OCI-LY1 (cell line): ENCODE measurements around the gene PRDM8.

Experiments used
- H2AFZ ChIP-seq: fragments of 200-600 bp; sonication (generic), shearing (Covaris generic); 2 replicates; pipeline ENCODE4 v1.6.0; 2014; ENCODE audit warnings: antibody characterized with exemption, mild to moderate bottlenecking, low read length
- H3F3A ChIP-seq: fragments of 200-600 bp; sonication (generic), shearing (Covaris generic); 2 replicates; pipeline ENCODE4 v1.6.0; 2014; ENCODE audit warnings: mild to moderate bottlenecking, antibody characterized with exemption, low read length, moderate library complexity; ENCODE audit not compliant: insufficient read depth
- H3K27ac ChIP-seq: fragments of 200-600 bp; sonication (generic); 2 replicates; pipeline ENCODE4 v1.5.1; 2014; ENCODE audit warnings: low read length, mixed run types, mild to moderate bottlenecking, low read depth; ENCODE audit not compliant: poor library complexity, severe bottlenecking
- H3K27me3 ChIP-seq: fragments of 200-600 bp; sonication (generic); 2 replicates; pipeline ENCODE4 v1.6.0; 2014; ENCODE audit warnings: antibody characterized with exemption, mild to moderate bottlenecking, low read length, moderate library complexity; ENCODE audit not compliant: insufficient read depth
- H3K36me3 ChIP-seq: fragments of 200-600 bp; sonication (generic); 2 replicates; pipeline ENCODE4 v1.6.1; 2014; ENCODE audit warnings: mild to moderate bottlenecking, antibody characterized with exemption, low read length, moderate library complexity, mixed read lengths; ENCODE audit not compliant: insufficient read depth
- H3K4me1 ChIP-seq: fragments of 200-600 bp; sonication (generic); 2 replicates; pipeline ENCODE4 v1.5.1; 2014; ENCODE audit warnings: mild to moderate bottlenecking, low read length, moderate library complexity; ENCODE audit not compliant: insufficient read depth, severe bottlenecking
- H3K4me2 ChIP-seq: fragments of 200-600 bp; sonication (generic), shearing (Covaris generic); 2 replicates; pipeline ENCODE4 v1.6.1; 2014; ENCODE audit warnings: low read length
- H3K4me3 ChIP-seq: fragments of 200-600 bp; sonication (generic); 2 replicates; pipeline ENCODE4 v1.5.1; 2014; ENCODE audit warnings: low read length, low read depth, mild to moderate bottlenecking, mixed read lengths; ENCODE audit not compliant: poor library complexity, severe bottlenecking
- H3K79me2 ChIP-seq: fragments of 200-600 bp; shearing (Covaris generic); 2 replicates; pipeline ENCODE4 v1.6.1; 2016; ENCODE audit warnings: mixed run types, low read length, mixed read lengths; ENCODE audit not compliant: insufficient read depth
- H3K9ac ChIP-seq: fragments of 200-600 bp; sonication (generic), shearing (Covaris generic); 2 replicates; pipeline ENCODE4 v1.6.1; 2014; ENCODE audit warnings: mild to moderate bottlenecking, low read length, mixed read lengths
- H3K9me2 ChIP-seq: fragments of 200-600 bp; sonication (generic), shearing (Covaris generic); 2 replicates; pipeline ENCODE4 v1.6.1; 2014; ENCODE audit warnings: low read depth, mild to moderate bottlenecking, low read length, mixed read lengths
- H3K9me3 ChIP-seq: fragments of 200-600 bp; shearing (Covaris generic); 2 replicates; pipeline ENCODE4 v1.6.1; 2014; ENCODE audit warnings: low read length, mixed read lengths
- H4K20me1 ChIP-seq: fragments of 200-600 bp; sonication (generic), shearing (Covaris generic); 2 replicates; pipeline ENCODE4 v1.6.0; 2016; ENCODE audit warnings: mild to moderate bottlenecking, low read length; ENCODE audit not compliant: insufficient read depth
- EZH2 ChIP-seq: fragments of 200-600 bp; sonication (generic), shearing (Covaris generic); IDR thresholded peaks from 2 replicates; pipeline ENCODE4 v1.8.0; 2017; ENCODE audit warnings: borderline replicate concordance, mixed run types, mild to moderate bottlenecking, antibody characterized with exemption, low read length, moderate library complexity, mixed read lengths
- TF ChIP-seq, protein P1 (sequence below): fragments of 200-600 bp; sonication (generic), shearing (Covaris generic); IDR thresholded peaks from 2 replicates; pipeline ENCODE4 v1.5.1; 2017; ENCODE audit warnings: mild to moderate bottlenecking, antibody characterized with exemption, low read length, moderate library complexity, mixed read lengths

The PRDM8 gene

DNA sequence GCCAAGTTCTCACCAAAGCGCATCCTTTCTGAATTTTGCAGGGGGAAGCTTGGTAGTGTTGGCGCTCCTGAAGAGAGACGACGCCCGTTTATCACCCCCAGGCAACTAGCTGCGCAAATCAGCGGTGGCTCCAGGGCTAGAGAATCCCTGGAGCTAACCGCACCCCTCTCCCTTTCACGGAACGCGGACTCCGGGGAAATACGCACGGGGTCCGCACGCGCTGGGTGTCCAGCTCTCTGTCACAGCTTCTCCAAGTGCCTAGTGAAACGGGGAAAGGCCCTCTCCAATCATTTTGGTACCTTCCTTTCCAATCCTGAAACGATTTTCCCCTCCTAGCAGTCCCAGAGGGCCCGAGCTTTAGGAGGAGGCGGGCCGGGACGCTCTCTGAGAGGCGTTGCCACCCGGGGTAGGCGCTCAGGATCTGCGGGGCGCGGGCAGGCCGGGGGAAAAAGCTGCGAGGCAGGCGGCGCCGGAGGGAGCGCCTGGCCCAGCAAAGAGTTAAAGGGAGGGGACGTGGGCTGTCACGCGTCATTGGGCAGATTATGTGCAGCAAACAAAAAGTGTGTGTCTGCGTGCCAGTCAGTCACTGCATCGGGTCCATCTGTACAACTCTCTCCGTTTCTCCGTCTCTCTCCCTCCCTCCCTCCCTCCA, at the start of gene PRDM8:
TSS of gene PRDM8 (plus strand) at position 582 of the 652 bp plus-strand sequence. CDS start 2,578 bp downstream, outside the sequence.
- H3K9ac ChIP-seq, result no peak within 1 kb of the TSS
- no peak for TF ChIP-seq EZH2
- TF ChIP-seq, protein P1, sequence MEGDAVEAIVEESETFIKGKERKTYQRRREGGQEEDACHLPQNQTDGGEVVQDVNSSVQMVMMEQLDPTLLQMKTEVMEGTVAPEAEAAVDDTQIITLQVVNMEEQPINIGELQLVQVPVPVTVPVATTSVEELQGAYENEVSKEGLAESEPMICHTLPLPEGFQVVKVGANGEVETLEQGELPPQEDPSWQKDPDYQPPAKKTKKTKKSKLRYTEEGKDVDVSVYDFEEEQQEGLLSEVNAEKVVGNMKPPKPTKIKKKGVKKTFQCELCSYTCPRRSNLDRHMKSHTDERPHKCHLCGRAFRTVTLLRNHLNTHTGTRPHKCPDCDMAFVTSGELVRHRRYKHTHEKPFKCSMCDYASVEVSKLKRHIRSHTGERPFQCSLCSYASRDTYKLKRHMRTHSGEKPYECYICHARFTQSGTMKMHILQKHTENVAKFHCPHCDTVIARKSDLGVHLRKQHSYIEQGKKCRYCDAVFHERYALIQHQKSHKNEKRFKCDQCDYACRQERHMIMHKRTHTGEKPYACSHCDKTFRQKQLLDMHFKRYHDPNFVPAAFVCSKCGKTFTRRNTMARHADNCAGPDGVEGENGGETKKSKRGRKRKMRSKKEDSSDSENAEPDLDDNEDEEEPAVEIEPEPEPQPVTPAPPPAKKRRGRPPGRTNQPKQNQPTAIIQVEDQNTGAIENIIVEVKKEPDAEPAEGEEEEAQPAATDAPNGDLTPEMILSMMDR, result no peak

DNA sequence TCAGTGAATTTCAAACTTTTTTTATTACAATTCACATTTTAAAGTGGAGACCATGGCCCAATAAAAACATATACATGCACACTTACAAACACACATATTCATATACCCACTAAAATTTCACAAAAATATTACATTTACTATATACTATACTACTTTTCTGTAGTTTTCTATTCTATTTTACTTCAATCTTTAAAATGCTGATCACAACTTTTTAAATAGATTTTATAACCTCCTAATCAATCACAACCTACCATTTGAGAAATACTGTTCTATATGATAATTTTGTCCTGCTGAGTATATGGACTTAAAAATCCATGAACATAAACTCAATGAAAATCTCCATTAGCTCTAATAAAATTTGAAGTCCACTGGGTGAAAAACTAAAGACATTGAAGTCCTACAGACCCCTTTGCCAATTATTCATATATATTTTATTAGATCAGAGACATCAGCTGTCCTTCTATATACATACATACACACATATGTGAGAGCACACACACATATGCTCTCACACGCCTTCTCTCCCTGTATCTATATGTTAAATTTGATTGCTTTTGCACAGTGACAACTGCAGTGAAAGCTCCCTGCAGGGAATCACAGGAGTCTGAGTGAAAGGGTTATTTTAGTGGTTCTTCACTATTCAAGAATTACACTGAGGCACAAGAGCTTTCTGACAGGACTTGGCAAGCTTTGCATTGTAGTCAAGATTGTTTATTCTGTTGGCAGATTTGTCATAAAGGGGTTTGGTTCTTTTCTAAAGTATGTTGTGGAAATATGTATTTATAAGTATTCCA, 46.7 kb upstream of the PRDM8 start:
- Histone ChIP-seq H2AFZ (no peak overlapping the region), H3K9me2 (no peaks in the 10 kb centered on the region), H3K79me2 (no peaks in the 10 kb centered on the region), H3K27ac (no peak overlapping the region), H3K36me3 (no peaks in the 10 kb centered on the region), H3F3A (no peaks in the 10 kb centered on the region), H3K9ac (no peak overlapping the region), H3K4me1 (no peaks in the 10 kb centered on the region), H3K9me3 (no peaks in the 10 kb centered on the region), H3K27me3 (no peaks in the 10 kb centered on the region), H4K20me1 (no peaks in the 10 kb centered on the region), H3K4me3 (no peak overlapping the region), H3K4me2 (no peak overlapping the region)
- TF ChIP-seq, protein P1, result no peak
- no peak for TF ChIP-seq EZH2

More for the DNA sequence above, at the start of gene PRDM8:
- Histone ChIP-seq H3K4me1 (peaks cover 6% of the 10 kb centered on the region), H3K9me3 (no peaks in the 10 kb centered on the region), H4K20me1 (no peaks in the 10 kb centered on the region), H3K27me3 (no peaks in the 10 kb centered on the region), H2AFZ (no peak within 1 kb of the TSS), H3K27ac (no peak within 1 kb of the TSS), H3K36me3 (no peaks in the 10 kb centered on the region), H3K4me3 (no peak within 1 kb of the TSS), H3K9me2 (no peaks in the 10 kb centered on the region), H3K79me2 (no peaks in the 10 kb centered on the region), H3K4me2 (no peak within 1 kb of the TSS), H3F3A (no peaks in the 10 kb centered on the region)

- no peaks in the 10 kb centered on the region for H3K27me3 ChIP-seq
- no peaks in the 10 kb centered on the region for H3K79me2 ChIP-seq
- no peak overlapping the region for H3K9ac ChIP-seq
- no peak overlapping the region for H3K4me3 ChIP-seq
- H3K36me3 ChIP-seq, result no peaks in the 10 kb centered on the region
- H3K4me1 ChIP-seq, result no peaks in the 10 kb centered on the region
- no peak overlapping the region for H3K27ac ChIP-seq
- no peaks in the 10 kb centered on the region for H4K20me1 ChIP-seq
- no peaks in the 10 kb centered on the region for H3K9me3 ChIP-seq
- H2AFZ ChIP-seq, result no peak overlapping the region
- TF ChIP-seq, protein P1, result no peak
- H3F3A ChIP-seq, result no peaks in the 10 kb centered on the region
- H3K9me2 ChIP-seq, result no peaks in the 10 kb centered on the region
- H3K4me2 ChIP-seq, result no peak overlapping the region
Observed at GRCh38 chr4:80151981-80152380, 45.3 kb upstream of the PRDM8 start.
